Endothelial cell of coronary artery (primary cell): Measurements from ENCODE around the gene RSKR. TPM values are rescaled to one million over a fixed set of nuclear protein-coding genes. Genes with fewer than 3 reads are reported as not detected.

Source experiments
- total RNA-seq: library from RNA; depleted of rRNA; stranded (reverse); fragments of >200 nt; gene quantifications from 2 replicates; pipeline ENCODE4 v1.2.3, GENCODE V29; 2014

The RSKR gene, protein sequence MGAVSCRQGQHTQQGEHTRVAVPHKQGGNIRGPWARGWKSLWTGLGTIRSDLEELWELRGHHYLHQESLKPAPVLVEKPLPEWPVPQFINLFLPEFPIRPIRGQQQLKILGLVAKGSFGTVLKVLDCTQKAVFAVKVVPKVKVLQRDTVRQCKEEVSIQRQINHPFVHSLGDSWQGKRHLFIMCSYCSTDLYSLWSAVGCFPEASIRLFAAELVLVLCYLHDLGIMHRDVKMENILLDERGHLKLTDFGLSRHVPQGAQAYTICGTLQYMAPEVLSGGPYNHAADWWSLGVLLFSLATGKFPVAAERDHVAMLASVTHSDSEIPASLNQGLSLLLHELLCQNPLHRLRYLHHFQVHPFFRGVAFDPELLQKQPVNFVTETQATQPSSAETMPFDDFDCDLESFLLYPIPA
- 4.3 and 5.6 TPM in 2 replicates for total RNA-seq

DNA sequence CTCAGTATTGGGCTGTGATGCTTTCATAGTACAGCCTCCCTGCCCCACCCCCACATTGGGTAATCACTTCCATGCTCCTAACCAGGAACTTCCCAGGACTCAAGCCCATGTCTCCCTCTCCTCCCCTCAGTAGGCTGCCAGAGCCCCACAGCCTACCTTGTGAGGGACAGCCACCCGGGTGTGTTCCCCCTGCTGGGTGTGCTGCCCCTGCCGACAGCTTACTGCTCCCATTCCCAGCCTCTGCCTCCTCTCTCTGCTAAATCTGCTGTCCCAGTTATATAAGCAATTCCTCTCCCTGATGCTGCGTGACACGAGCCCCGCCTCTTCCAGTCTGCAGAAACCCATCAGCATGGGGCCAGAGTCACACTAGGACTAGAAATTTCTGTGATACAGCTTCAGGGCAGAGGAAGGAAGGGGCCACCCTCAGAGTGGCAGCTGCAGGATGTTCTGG lies at the start of gene RSKR:
Gene RSKR (minus strand): TSS at position 255 of the 451 bp plus-strand sequence. CDS start 24 bp downstream, at position 231.

DNA sequence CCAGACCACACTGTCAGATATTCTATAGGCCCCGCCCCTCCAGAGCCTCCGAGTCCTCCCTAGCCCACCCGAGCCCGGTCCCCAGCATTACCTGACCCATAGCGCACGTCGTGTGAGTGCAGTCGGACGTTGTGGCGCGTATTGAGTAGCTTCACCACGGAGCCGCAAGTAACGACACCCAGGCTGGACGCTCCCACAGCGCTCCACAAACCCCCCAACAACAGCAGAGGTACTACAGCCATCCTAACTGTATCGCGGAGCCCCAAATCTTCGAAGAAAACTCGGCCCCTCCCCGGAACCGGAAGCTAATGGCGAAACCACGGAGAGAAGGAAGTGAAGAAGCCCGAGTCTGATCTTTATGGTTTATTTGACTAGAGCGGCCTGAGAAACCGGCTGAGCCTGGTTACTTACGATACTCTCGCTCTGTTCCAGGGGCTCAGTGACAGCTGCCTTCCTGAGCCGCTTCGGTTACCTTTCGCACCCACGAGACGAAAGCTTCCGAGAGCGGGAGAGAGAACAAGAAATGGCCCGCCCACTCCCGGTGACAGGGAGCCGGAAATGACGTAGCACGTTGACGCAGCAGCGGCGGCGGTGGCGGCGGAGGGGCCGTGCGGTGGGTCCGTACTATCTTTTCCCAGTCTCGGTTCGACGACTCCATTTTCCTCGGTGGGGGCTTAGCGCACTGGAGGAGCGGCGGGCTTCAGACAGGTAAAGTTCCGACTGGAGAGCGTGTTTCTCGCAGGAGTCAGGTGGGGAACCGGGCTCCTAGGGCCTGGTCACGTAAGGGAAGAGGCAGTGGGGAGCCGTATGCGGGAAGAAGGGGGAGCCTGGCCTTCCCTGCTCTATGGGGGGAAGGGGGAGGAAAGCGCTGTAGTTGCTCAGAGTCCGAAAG lies 47.9 kb upstream of the RSKR start, which contains the start of the genes SDF2 and SUPT6H:
Gene SDF2 (minus strand): TSS at position 272 of the 892 bp plus-strand sequence. CDS start 30 bp downstream, at position 242.
Gene SUPT6H (plus strand): TSS at position 571 of the 892 bp plus-strand sequence. CDS start 11,197 bp downstream, outside the sequence.

DNA sequence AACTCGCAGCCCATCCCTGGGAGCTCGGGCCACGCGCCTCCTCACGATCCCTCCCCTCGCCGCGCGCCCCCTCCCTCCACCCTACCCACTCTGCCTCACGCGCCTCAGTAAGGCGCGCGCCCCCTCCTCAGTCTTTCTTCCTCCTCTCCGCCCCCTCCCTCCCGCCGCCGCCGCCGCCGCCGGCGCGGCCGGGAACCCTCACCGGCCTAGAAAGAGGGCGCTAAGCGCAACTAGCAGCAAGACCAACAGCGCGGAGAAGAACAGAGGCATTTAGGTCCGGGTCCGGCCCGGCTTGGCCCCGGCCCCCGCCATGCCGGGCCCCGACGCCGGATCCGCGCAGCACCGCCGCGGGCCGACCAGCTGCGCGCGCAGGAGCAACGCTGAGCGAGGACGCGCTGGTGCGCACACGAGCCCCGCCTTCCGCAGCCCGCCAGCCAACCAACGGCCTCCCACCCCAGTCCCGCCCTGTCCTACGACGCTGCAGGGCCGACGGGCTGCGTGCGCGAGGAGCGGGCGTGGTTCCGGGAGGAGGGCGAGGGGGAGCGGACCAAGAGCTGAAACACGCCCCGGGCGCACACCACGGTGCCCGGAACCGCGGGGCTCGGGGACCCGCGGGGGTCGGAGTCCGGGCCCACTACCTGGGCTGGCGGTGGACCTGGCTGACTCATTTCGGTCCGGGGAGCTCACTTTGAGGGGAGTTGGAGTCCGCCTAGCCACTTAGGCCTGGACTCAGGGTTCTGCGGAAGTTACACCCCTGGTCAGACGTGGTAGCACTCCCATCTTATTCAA lies 31.0 kb upstream of the RSKR start, which contains the start of gene BLTP2:
Gene BLTP2 (minus strand): TSS at position 372 of the 789 bp plus-strand sequence. CDS start 102 bp downstream, at position 270.

DNA sequence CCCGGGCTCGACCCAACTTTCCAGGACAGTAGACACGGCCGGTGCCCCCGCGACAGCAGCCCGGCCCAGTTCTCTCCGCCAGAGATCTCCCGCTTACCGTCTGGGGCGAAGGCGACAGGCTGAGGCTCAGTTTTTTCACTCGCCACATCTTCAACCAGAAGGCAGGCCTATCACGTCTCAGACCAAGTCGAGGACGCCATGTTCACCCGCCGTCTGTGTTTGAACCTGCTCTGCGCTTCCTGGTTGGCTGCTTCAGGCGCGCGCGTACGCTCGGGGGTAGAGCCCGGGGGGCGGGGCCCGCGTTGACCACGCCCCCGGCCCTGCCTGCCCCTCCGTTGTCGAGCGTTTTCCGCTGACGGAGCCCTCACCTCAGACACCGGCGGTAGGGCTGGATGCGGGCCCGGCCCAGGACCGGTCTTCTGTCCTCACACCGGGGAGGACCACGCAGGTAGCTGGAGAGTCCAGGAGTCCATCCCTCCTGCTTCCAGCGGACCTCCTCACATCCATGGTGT lies 15.1 kb downstream of the RSKR start, which contains the start of gene SPAG5:
Gene SPAG5 (minus strand): TSS at position 227 of the 512 bp plus-strand sequence. CDS start 79 bp downstream, at position 148.

DNA sequence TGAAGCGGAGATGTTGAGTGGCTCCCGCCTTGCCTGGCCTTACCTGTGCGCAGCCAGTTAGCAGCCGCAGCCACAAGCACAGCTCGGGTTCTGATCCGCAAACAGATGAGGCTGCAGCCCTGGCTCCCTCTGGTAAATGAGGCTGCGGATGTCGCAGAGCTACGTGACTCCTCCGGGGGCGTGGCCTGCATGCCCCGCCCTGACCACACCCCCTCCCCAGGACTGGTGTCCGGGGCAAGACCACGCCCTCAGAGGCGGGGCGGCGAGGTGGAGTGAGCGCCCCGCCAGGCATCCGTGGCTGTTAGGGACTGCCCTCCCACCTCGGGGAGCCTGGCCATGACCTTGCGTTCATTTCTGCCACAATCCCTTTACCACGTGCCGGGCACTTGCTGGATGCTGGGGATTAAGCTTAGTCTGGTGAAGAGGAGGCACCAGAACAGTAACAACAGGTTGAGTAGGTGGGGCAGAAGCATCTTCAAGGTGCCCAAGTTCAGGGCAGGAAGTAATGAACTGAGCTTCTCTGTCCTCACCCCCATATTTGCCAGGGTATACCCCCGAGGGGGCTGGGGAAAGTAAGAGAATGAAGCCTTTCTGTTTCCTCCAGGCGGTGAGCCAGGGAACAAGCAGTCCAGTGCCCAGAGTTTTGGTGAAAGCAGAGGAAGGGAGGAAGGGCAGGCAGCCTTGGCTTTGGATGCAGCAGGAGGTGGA lies 37.1 kb downstream of the RSKR start, which contains the start of gene ALDOC:
Gene ALDOC (minus strand): TSS at position 138 of the 708 bp plus-strand sequence. CDS start 1,363 bp downstream, outside the sequence.

DNA sequence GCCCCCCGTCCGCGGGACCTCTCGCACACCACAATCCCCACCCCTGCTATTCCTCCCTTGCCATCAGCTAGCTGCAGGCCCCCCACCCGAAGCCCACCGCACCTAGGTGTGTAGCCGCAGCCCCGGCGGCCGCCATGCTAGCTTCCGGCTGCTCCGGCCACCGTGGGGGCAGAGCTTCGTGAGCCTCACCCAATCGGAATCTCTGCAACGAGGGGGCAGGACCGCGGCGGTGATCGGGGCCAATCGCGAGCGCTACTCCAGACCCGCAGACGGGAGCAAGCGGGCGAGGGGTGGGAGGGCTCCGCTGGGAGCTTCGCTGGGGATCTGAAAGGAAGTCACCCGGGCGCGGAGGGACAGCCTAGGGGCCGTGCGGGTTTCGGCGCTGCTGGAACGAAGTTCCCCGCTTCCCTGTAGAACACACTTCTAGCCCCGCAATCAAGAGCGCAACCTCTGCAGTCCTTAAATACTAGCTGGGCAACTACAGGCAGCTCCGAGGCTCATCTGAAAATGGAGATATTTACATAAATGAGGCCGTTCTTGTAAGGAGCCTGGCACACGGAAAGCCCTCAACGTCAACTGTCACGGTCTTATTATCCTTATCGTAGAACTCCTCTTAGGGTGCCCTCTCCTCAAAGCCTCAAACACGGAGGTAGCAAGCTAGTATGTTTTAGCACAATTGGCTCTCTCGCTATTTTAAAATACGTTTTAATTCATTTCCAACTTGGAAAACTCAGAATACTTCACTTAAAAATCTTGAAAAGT lies 42.4 kb downstream of the RSKR start, which contains the start of gene PIGS:
Gene PIGS (minus strand): TSS at position 164 of the 762 bp plus-strand sequence. CDS start 28 bp downstream, at position 136.

Other genes with a start within 250 kb of the RSKR start
- not detected in 2 replicates for gene SEBOX, start 249.0 kb downstream of the RSKR start, total RNA-seq
- 0.27 and 0.38 TPM in 2 replicates for gene VTN, start 243.9 kb downstream of the RSKR start, total RNA-seq
- 3.8 and 4.0 TPM in 2 replicates for gene SARM1, start 242.5 kb downstream of the RSKR start, total RNA-seq
- 2.1 and 3.7 TPM in 2 replicates for gene SLC46A1, start 208.0 kb downstream of the RSKR start, total RNA-seq
- gene SLC13A2, start 140.5 kb downstream of the RSKR start, total RNA-seq = not detected in 2 replicates
- gene FOXN1, start 107.8 kb downstream of the RSKR start, total RNA-seq = not detected in 2 replicates
- 17.1 and 20.6 TPM in 2 replicates for gene UNC119, start 61.6 kb downstream of the RSKR start, total RNA-seq
- 36.9 and 56.0 TPM in 2 replicates for gene PIGS, start 42.7 kb downstream of the RSKR start, total RNA-seq
- 13.5 and 37.7 TPM in 2 replicates for gene ALDOC, start 37.3 kb downstream of the RSKR start, total RNA-seq
- gene SPAG5, start 15.2 kb downstream of the RSKR start, total RNA-seq = 14.8 and 35.4 TPM in 2 replicates
- 193 and 195 TPM in 2 replicates for gene BLTP2, start 31.0 kb upstream of the RSKR start, total RNA-seq
- 67.7 and 70.2 TPM in 2 replicates for gene SDF2, start 47.7 kb upstream of the RSKR start, total RNA-seq
- 43.0 and 53.9 TPM in 2 replicates for gene SUPT6H, start 48.0 kb upstream of the RSKR start, total RNA-seq
- gene PROCA1, start 97.7 kb upstream of the RSKR start, total RNA-seq = 0.81 and 0.94 TPM in 2 replicates
- gene RAB34, start 103.7 kb upstream of the RSKR start, total RNA-seq = 47.1 and 74.8 TPM in 2 replicates
- gene RPL23A, start 105.8 kb upstream of the RSKR start, total RNA-seq = 1,119 and 1,150 TPM in 2 replicates
- 1.3 and 1.7 TPM in 2 replicates for gene TLCD1, start 112.0 kb upstream of the RSKR start, total RNA-seq
- 1.1 and 2.4 TPM in 2 replicates for gene NEK8, start 114.6 kb upstream of the RSKR start, total RNA-seq
- 35.3 and 40.6 TPM in 2 replicates for gene TRAF4, start 129.8 kb upstream of the RSKR start, total RNA-seq
- gene FAM222B, start 228.6 kb upstream of the RSKR start, total RNA-seq = 3.2 and 6.3 TPM in 2 replicates
- 21.7 and 23.3 TPM in 2 replicates for gene ERAL1, start 240.8 kb upstream of the RSKR start, total RNA-seq